Superior temporal gyrus (tissue), 1 donor: ENCODE data around the gene DDX3X.

Experiments used
- DNase-seq: peaks from one replicate; pipeline ENCODE4 v3.0.0-alpha.2; 2016; ENCODE audit errors: extremely low spot score

DDX3X gene

DNA sequence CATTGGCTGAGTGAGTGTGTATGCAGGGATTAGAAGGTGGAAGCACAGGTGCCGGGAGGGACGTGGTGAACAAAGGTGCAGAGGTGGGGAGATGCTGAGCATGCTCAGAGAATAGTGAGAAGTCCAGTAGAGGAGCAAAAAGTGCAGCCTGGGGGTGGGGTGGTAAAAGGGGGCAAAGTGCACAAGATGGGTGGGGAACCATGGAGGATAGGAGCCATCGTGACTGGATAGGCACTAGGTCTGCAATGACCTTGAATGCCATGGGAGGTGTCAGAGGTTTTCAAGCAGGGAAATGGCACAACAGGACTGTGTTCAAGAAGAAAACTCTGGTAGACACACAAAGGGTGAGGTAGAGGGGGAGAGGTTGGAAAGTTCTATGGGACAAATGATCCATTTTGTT lies 6.6 kb upstream of the DDX3X start:
- DNase-seq = no peak

DNA sequence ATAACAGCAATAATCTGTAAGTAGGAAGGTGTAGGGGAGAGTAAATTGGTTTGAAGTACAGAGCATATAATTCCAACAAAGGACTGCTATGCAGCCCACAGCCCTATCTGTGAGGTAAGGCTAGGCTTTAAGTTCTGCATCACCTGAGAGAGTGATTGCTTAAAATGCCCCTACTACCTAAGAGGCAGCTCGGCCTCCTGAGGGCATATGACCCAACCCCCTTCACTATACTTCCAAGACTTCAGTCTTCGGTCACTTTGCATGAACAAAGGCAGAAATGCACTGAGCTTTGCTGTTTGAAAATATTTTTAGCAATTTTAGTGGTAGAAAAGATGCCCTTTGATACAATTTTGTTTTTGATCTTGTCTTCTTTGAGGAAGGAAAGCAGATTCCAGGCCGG lies 4.9 kb upstream of the DDX3X start:
- no peak for DNase-seq

DNA sequence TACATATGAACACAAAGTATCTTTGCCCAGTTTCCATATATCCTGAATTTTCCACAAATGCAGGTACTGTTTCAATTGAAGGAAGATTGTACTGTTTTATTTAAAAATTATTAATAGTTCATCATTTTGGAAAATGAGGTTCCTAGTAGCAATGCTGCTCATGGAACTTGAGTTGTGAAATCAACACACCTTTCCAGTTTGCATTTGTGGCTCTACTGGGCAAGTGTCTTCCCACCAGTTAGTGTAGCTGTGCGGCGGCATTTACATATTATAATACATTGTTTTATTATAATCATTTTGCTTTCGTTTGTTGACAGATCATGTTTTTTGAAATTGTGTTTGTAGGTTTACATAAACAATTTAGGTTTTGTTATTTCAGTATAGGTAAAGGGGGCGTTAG lies 2.0 kb upstream of the DDX3X start:
- no peak for DNase-seq

DNA sequence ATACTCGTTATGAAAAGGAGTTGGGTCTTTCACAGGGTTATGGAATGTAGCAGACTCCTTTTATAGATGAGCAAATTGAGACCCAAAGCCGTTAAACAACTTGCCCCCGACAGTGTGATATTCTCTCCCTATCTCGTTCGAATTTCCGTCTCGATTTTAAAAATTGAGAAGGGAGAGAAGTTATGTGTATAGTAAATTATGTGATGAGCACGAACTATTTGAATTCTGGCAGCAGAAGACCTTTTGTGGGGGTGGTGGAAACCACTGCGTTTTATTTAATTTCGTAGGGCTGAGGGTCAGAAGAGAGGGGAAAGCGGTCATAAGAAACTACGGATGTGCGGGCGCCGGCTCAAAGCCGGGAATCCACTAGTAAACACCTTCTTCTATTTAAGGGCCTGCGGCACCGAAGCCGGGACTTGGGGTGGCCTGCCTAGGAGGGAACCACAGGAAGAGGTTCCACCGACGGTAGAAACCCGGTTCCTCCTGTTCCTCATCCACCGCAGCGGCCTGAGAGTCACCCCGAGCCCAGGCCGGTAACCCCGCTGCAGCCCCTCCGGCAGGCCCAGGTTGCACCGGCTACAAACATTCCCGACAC lies 1.5 kb upstream of the DDX3X start:
- no peak for DNase-seq

DNA sequence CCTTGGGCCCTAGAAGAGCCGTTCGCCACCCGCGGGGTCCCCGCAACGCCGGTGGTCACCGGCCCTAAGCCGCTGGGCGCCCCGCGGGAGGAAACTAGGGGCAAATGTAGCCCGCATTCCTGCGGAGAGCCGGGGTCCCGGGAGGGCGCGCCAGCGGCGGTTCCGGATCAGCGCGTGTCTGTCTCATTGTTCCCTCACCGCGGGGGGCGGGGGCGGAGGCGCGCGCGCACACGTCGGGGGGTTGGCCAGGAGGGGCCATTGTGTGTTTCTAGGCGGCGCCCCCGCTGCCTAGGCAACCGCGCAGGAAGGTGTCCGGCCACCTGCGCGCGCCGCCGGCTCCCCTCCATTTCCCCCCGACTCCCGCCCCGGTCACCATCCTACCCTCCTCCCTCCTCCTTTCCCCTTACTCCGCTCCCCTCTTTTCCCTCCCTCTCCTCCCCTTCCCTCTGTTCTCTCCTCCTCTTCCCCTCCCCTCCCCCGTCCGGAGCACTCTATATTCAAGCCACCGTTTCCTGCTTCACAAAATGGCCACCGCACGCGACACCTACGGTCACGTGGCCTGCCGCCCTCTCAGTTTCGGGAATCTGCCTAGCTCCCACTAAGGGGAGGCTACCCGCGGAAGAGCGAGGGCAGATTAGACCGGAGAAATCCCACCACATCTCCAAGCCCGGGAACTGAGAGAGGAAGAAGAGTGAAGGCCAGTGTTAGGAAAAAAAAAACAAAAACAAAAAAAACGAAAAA lies 789 bp upstream of the DDX3X start:
- peak; percentile 61 for DNase-seq

DNA sequence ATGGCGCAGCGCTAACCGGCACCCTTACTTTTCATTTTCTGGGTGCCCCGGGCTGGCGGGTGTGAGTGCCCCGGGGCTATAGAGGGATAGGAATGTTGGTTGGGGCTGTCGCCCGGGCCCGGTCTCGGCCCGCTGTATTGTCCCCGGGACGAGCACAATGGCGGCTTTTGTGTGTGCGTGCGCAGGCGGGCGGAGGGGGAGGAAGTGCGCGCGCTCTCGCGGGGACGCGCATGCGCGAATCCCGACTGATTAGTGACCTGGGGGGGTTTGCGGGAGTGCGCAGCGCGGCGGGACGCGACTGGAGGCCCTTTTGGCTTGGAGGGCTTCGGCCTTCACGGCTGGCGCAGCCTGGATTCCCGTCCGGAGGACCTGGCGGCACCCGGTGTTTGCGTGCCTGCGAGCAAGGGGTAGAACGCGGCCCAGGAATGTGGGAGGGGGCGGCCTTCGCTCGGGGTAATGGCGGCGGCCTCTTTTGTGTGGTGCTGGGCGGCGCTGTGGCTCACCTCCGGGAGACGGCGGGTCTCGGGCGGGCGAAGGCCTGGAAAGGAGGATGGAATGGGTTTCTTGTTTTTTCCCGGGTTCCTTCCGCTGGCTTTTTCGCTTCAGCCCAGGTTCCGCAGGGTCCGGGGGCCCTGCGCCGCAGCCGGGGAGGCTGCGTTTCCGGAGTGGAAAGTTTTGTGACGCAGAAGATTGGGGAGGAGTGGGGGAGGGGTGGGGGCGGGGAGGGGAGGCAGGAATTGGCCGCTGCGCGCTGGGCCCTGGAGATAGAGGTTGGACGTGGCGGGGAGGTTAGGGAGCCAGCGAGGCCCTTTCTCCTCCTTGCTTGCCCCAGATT lies 618 bp downstream of the DDX3X start:
- DNase-seq = peak; percentile 75

DNA sequence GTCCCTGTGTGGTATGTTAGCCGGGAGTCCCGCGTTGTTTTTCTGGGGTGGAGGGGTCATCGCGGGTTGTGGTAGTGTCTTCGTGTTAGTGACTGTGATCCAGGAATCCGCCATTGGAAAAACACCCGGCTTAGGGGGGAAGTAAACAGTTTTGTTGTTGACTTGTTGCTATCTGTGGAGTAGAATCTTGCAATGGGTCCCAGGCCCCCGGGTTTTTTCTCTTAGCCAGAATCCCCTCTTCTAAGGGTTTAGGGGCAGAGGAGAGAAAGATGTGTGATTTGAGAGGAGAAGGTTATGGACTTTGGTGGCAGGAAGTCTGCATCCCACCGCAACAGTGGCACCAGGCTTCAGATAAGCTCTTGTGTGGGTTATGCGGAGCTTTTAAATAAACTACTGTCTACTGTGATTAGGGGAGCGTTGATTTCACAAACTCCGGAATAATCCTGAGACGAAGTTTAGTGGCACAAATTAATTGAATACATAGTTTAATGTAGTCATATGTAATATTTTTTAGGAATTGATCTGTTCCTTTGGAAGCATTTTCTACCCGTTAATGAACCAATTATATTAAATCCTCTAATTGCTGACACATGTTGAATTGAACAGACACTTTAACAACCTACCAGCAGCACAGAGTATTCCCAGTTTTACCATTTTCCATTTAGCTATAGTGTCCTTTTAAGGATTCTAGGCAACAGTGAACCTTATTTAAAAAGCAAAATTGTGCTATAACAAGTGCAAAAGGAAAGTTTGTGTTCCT lies 1.4 kb downstream of the DDX3X start:
- no peak for DNase-seq

DNA sequence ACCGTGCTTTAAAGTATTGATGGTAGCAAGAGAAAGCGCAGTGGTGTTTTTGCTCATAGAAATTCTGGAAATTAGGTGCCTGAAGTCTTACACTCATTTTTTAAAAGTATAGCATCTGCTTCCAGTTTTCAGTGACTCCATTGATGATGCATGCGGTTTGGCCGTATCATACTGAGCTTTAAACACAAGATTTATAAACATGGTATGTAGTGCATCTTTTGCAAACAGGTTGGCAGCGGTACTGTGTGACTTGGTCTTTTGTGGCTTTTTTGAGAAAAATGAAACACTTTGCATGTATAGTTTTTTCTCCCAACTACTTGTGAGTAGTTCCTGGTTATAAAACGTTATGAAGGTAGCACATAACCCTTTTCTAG lies 2.0 kb downstream of the DDX3X start:
- DNase-seq = no peak

DNA sequence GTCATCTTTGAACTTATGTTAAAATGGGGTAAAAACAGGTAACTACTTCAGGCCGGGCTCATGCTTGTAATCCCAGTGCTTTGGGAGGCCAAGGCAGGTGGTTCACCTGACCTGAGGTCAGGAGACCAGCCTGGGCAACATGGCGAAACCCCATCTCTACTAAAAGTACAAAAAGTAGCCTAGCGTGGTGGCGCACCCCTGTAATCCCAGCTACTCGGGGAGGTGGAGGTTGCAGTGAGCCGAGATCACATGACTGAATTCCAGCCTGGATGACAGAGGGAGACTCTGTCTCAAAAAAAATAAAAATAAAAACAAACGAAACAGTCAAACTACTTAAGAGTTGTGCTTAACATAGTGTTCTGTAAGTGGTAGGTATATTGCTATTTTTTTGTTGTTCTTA lies 2.5 kb downstream of the DDX3X start:
- no peak for DNase-seq

DNA sequence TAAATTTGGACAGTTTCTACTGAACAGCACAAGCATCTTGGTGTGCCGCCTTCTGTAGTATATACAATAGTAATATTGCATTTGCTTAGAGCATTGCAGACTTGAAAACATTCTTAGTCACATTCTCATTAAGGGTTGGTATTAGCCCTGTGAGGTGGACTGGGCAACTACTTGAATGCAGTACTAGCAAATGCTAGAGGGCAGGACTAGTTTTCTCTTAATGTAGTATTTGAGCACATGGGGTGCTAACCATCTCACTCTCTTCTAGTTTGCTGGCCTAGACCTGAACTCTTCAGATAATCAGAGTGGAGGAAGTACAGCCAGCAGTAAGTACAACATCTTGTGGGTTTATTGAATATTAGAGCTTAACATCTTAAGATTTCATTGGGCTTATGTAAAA lies 3.2 kb downstream of the DDX3X start:
- no peak for DNase-seq

DNA sequence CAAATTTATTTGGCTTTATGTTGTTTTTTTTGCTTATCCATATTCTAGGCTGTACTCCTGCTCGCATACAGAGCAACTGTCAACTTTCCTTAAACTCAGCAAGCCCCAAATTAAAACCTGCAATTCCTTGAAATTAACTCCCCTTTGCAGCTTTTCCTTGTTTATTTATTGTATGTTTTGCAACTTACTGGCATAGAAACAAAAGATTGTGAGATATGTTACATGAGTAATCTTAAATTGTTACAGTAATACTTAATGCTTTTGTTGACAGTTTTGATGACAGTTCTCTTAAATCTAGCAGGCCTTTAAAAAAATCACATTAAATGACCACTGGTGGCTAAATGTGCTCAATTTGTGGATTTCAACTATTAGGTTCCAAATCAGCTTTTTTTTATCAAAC lies 4.5 kb downstream of the DDX3X start:
- DNase-seq = no peak

DNA sequence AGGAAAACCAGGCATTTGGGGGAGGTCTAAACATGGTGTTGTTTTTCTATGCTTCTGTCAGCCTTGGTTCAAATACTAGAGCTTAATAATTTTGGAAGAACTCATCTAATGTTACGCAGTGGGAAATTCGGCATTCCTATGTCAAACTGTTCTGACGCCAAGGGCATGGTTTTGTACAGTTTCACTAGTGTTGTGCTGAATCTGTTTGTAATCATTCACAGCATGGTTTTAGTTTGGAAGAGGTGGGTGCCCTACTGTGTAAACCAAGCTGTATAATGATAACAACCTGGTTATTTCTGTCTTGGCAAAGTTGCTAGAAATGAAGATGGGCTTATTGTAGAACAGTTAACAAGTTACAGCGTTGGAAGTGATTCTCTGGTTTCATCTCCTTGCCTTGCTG lies 5.2 kb downstream of the DDX3X start:
- no peak for DNase-seq

DNA sequence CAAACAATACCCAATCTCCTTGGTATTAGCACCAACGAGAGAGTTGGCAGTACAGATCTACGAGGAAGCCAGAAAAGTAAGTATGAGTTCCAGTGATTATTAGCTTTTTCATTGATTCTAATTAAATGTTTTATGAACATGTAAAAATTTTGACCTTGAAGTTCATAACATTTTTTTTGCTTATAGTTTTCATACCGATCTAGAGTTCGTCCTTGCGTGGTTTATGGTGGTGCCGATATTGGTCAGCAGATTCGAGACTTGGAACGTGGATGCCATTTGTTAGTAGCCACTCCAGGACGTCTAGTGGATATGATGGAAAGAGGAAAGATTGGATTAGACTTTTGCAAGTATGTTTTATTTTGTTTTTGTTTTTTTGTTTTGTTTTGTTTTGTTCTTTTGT lies 10.1 kb downstream of the DDX3X start:
- DNase-seq = no peak

DNA sequence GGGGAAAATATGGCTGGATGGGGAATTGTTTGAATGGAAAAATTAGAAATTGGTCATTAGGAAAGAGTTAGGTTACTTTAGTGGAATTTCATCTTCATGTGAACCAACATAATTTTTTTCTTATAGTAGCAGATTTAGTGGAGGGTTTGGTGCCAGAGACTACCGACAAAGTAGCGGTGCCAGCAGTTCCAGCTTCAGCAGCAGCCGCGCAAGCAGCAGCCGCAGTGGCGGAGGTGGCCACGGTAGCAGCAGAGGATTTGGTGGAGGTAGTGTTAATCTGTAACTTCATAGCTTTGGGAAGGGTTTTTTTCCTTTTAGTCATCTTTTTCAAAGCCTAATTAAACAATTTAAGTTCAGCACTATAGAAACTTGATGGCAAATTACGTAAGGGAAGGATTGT lies 13.2 kb downstream of the DDX3X start:
- DNase-seq = no peak

DNA sequence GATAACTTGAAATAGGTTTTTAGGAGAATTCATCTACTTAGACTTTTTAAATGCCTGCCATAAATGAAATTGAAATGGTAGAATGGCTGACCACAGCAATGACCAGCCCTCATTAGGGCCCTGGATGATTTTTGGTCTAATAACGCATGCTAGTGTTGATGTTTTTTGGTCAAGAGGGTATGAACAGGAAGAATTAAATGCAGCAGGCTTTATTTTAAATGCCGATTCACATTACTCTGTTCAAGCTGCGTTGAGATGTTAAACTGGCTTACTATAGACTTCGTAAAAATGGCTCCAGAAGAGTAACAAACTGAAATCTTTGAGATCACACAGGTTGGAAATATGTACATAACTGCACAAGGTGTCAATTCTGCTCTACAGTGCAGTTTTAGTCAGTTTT lies 14.6 kb downstream of the DDX3X start:
- no peak for DNase-seq

DNA sequence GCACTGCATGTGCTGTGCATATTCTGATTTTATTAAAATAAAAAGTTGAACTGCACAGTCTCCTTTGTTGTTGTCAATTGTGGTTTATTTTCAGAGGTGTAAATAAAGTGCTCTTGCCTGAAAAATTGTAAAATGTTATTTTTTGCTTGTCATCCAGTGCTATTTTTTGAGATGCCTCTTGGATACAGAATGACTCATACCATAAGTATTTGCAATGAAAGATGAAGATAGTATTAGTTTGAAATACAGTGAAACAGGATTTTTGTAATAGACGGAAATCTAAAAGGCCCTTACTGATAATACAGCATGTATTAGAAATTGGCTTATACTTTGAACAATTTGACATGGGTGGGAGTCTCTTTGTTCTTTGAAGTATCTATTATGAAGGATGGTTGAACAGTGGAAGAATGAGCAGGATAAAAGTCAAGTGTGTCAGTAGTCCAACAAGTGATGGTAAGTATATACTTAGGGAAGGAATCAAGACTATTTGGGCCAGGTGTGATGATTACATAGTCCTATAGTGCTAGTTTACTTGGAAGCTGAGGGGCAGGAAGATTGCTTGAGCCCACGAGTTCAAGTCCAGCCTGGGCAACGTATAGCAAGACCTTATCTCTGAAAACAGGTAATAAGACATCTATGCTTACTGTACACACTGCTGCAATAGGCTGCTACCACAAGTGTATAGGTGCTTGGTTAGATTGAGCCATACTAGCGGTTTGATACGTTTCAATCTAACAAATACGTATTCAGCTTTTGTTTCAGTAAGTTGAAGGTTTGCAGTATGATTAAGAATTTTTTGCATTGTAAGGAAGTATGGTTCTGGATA lies 16.4 kb downstream of the DDX3X start:
- no peak for DNase-seq

DNA sequence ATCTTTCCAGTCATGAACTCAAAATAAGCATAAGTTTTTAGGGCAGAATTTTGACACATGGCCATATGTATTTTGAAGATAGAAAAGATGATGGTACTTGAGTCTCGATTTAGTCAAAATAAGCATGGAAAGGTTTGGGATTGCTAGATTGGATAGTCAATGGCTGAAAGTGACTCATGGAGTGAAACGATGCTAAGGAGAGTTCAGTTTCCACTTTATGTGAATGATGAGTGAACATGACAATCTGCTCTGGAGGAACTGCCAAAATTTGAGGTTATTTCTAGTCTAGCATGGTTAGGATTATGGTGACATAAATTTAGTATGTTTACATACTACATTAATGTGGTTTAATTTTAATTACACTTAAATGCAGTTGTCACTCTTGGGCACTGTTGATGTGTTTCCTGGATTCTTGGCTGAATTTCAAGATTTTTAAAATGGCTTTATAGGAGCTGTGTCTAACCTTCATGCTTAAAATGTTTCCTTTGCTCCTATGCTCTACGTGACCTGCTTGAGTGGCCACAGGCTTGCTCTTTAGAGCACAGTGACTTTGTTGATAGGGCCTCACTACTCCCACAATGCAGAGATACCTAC lies 17.1 kb downstream of the DDX3X start:
- DNase-seq = no peak

DNA sequence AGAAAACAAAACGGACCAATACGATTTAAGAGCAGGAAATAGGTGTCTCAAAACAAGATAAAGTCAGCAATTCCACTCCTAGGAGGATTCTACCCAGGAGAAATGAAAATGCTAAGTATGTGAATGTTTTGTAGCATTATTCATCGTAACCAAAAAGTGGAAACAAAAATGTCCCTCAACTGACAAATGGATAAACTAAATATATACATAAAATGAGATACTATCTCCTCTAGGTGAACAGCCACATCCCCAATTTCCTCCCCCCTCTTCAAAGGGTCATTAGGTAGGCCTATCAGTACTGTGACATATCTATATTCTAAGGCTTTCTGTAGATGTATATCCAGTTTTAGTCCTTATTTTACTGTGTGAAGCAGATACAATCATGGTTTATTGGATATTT lies 18.0 kb downstream of the DDX3X start:
- no peak for DNase-seq

DNA sequence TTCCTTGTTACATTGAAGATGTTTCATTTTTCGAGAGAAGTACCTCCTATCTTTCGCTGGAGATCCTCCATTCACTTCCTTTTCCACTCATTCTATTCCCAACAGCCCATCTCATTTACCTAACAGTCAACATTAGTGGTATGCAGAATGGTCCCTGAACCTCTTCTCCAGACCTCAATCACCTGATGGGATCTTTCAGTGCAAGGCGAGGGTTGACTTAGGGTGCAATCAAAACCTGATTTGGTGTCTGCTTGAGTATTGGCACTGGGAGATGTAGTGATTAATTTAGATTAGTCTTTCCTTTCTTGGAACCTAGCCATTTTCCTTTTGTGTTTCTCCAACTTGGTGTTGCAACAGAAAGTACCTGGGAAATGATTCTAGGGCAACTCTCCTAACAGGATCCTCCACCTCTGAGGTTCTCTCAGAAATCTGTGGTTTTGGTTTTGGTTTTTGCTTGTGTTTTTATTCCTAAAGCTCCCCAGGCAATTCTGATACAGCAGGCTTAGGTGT lies 18.4 kb downstream of the DDX3X start:
- DNase-seq = no peak

DNA sequence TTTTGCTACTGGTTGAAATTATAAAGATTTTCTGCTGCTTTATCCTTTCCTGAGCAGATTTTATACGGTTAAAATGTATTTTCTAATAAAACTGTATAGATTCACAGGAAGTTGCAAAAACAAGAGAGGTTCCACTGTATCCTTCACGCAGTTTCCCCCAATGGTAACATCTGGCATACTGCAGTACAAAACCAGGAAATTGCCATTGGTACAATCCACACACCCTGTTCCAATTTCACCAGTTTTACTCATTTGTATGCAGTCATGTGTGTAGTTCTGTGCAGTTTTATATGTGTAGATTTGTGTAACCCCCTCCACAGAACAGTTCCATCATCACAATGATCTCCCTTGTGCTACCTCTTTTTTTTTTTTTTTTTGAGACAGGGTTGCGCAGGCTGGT lies 20.0 kb downstream of the DDX3X start:
- no peak for DNase-seq

DNA sequence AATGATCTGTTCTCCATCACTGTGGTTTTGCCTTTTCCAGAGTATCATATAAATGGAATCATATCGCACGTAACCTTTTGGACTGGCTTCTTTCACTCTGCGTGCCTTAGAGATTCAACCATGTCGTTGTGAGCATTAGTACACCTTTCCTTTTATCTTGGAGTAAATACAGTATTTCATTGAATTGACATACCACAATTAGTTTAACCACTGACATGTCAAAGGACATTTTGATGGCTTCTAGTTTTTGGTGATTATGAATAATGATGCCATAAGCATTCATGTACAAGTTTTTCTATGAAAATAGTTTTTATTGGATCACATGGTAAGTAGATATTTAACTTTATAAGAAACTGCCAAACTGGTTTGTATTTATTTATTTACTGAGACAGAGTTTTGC lies 35.2 kb downstream of the DDX3X start:
- DNase-seq = no peak
